ENCODE data around the gene DNAH11.
"Not testable (repeated sequence)": the region's sequence is repeated elsewhere in the genome, so short reads cannot be mapped to it uniquely, and the experiment has no call there.

Gene DNAH11

DNA sequence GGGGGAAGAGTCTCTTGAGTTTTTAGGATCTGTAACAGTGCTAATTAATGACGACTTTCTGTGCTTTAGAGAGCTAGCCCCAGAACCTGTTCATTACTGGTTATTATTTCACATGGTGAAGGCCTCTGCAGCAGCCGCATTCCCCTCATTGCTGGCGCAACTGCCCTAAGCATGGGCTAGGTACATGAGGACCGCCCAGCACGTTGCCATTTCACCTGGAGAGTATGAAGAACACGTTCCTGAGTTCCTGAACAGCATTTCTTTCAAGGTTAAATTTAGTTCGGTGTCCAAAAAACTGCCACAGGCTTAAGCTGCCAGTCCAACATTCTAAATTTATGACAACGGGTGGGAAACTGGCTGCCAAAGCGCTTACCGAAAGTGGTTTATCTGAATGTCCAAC lies 177.0 kb downstream of the DNAH11 start:
- DNase-seq: no peak

GRCh38 chr7:21722371-21722770 lies 179.5 kb downstream of the DNAH11 start:
- DNase-seq: no peak

DNA sequence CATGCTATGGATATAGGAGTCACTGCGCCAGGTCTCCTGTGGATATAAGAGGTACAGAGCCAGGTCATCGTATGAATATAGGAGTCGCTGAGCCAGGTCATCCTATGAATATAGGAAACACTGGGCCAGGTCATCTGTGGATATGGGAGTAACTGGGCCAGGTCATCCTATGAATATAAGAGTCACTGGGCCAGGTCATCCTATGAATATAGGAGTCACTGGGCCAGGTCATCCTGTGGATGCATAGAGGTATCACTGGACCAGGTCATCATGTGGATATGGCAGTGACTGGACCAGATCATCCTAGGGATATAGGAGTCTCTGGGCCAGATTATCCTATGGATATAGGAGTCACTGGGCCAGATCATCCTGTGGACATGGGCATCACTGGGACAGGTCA lies 181.7 kb downstream of the DNAH11 start:
- no peak for DNase-seq

DNA sequence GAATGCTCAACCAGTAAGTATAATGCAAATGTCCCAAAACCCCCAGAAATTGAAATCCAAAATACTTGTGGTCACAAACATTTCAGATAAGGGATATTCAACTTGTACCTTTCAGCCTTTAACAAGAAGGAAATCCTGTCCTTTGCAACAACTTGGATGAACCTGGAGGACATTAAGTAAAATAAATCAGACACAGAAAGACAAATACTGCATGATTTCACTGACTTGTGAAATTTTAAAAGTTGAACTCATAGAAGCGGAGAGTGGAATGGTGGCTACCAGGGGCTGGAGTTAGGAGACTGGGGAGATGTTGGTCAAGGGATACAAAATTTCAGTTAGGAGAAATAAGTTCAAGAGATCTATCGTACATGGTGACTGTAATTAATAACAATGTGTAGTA lies 187.6 kb downstream of the DNAH11 start:
- no peak for DNase-seq

GRCh38 chr7:21731977-21732376 lies 189.1 kb downstream of the DNAH11 start:
- no peak for DNase-seq

- DNase-seq: not testable (repeated sequence)
Observed at GRCh38 chr7:21732956-21733355, 190.1 kb downstream of the DNAH11 start.

GRCh38 chr7:21733837-21734236 lies 191.0 kb downstream of the DNAH11 start:
- no peak for DNase-seq

DNA sequence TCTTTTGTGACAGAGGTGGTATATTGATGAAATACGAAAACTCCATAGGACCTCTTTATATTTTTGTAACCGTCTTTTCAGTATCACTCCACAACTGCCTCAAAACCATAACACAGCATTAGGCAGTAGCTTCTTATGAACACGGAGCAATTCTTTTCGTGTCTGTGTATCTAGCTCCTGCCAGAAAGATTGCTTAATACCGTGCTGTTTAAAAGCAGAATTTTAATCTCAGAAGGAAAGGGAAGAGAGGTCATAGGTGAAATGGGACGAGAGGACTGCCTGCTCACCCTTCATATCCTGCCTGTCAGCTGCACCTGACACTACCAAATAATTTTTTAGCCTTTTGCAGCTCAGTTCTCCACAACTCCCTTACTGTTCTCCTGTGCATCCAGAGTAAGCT lies 200.7 kb downstream of the DNAH11 start:
- DNase-seq: no peak

GRCh38 chr7:21746949-21747348 lies 204.1 kb downstream of the DNAH11 start:
- DNase-seq: no peak

DNA sequence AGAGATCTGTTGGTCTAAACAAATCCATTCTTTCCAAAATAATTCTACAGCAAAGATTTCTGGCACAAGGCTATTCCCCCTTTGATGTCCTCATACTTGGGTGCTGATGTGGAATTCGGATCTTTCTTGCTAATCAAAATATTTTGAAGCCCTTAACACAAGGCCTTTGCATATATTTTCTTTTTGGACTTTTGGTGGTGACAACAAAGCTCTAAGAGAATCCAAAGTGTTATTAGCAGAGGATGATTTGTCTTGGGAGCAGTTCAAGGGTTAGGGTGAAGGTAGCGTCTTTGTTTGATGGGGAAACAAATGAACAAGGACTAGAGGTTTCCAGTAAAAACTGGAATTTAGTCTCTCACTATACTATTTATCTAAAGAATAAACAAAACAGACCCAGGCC lies 205.0 kb downstream of the DNAH11 start:
- no peak for DNase-seq

GRCh38 chr7:21749378-21749777 lies 206.5 kb downstream of the DNAH11 start:
- DNase-seq: no peak

- no peak for DNase-seq
Observed at GRCh38 chr7:21753071-21753470, 210.2 kb downstream of the DNAH11 start.

DNA sequence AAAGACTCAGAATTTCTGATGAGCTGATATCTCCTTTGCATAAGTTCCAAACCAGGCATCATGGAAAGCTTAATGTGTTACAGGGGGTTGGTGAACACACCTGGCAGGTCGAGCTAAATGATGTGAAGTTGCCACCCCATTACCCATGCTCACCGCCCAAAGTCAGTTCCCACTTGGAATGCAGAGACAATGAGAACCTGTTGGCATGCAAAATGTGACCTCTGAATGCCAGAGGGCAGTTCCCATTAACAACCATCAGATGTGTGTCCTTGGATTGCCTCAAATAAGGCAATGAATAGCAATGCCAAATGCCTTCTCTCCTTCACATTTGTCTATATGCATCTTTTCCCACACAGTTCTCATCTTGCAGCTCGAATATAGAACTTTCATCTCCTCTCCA lies 212.1 kb downstream of the DNAH11 start:
- DNase-seq: no peak

DNA sequence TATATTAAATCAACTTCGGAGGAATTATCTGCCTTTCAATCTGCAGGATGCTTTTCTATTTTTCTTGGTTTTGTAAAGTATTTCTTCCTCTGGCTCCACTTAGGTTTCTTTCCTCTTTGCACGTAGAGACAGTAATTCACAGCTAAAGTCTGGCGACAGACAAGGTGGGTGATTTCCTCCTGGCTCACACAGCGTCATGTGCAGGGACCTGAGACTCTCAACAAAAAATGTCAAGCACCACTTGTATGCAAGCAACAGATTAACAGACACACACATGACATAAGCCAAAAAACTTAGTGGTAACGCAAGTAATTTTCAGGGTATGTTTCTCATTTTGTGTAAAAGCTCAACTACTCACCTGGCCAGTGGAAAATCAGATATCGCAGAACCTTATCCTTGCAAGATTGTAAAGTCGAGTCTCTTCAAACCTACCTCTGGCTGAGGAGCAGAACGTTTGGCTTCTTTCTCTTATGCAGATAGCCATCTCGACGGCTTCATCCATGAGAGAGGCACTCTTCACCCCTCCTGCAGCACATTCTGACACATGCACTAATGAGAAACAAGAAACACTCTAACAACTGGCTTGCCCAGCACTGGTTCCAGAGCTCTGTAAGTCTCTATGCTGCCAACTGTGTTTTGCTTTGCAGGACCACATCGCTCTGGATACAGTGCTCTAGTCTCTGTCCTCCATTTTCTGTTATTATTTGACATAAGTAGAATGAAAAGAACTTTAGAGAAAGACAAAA lies 214.9 kb downstream of the DNAH11 start:
- no peak for DNase-seq

DNA sequence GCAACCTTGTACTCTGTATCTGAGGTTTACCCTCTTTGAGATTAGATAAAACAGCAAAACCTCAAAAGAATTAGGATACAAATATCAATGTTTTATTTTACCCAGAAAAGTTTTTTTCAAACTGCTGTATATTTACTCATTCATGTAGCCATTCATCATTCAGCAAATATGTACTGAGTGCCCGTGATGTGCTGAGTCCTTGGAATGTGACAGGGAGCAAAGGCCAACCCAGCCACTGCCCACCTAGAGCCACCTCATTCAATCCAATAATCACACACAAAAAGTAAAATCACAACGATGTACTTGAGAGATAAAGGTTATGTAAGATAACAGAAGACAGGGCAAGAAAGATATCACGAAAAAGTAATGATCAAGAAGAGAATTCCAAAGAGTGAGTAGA lies 215.4 kb downstream of the DNAH11 start:
- DNase-seq: no peak

GRCh38 chr7:21762469-21762868 lies 219.6 kb downstream of the DNAH11 start:
- DNase-seq: no peak

DNA sequence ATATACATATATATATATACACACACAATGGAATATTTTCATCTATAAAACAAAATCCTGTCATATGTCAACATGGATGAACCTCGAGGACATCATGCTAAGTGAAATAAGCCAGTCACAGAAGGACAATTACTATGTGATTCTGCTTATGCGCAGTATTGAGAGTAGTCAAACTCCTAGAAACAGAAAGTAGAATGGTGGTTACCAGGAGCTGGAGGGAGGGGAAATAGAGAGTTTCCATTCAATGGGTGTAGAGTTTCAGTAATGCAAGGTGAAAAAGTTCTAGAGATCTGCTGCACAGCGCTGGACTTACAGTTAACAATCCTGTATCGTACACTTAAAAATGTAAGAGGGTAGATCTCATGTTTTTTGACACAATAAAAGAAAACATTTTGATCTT lies 221.0 kb downstream of the DNAH11 start:
- no peak for DNase-seq

- no peak for DNase-seq
Observed at GRCh38 chr7:21766218-21766617, 223.4 kb downstream of the DNAH11 start.

DNA sequence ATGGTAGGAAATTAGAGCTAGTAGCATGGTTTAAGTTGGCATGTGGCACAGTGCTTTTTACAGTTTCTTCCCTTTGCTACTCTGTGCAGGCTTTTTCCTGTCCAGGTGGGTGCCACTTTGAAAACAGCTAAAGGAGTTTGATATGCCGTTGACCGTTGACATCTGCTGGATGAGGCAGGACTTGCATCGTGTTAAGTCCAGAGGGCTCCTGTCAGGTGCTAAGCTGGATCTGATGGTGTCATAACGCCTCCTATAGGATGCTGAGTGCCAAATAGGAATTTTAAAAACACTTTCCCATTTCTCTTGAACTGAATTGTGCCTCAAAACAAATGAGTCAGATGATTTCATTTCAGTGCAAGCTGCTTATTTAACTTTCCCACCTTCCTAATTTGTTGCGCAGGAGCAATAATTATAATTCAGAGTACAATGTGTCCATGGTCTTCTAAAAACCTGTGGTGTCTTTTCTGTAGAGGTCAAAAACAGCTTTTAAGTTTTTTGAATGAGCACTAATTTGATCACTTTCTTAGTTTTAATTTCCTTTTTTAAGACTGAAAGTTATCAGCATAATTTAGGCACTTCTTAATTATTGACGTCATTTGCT lies 224.6 kb downstream of the DNAH11 start:
- peak; percentile 6 for DNase-seq

GRCh38 chr7:21768279-21768678 lies 225.4 kb downstream of the DNAH11 start:
- DNase-seq: no peak

DNA sequence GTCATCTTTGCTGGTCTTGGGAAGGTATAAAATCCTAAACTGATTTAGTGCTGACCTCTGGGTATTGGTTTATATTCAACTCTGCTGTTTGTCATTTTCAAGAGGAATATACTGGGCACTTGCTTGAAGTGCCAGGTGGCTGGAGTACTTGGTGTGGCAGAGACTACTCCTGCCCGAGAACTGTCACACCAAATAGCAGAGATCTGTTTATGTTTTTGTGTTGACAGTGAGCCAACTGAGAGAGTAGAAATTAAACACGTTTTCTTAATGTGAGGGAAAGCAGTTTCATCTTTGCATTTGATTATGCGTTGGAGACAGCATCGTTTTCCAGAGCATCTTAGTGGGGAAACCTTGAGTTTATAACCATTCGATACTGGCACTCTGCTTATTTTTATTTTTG lies 228.4 kb downstream of the DNAH11 start:
- DNase-seq: no peak

GRCh38 chr7:21771906-21772610 lies 229.2 kb downstream of the DNAH11 start:
- DNase-seq: no peak

- DNase-seq: no peak
Observed at GRCh38 chr7:21773326-21773725, 230.5 kb downstream of the DNAH11 start.

- no peak for DNase-seq
Observed at GRCh38 chr7:21777921-21778320, 235.1 kb downstream of the DNAH11 start.
